Fibroblast of the aortic adventitia (primary cell): ENCODE measurements around the gene TMEM126A. TPM values are rescaled to one million over a fixed set of nuclear protein-coding genes. Genes with fewer than 3 reads are reported as not detected.
A peak's percentile ranks its signal among the peaks of the same experiment; 100 is the strongest.
"Not testable (repeated sequence)": the region's sequence is repeated elsewhere in the genome, so short reads cannot be mapped to it uniquely, and the experiment has no call there.

Experiments used
- DNase-seq: peaks from one replicate; pipeline ENCODE4 v3.0.0-alpha.2; 2010; ENCODE audit warnings: low read depth
- H3K4me3 ChIP-seq: 2 replicates; pipeline ENCODE4 v1.5.1; 2011; ENCODE audit warnings: low read depth, mild to moderate bottlenecking, control low read depth, low read length, moderate library complexity
- CTCF ChIP-seq: IDR thresholded peaks from 2 replicates; pipeline ENCODE4 v1.5.1; 2011; ENCODE audit warnings: mild to moderate bottlenecking, low read length, control low read depth, inconsistent platforms; ENCODE audit not compliant: insufficient read depth
- total RNA-seq: library from RNA; depleted of rRNA; stranded (reverse); fragments of >200 nt; gene quantifications from 2 replicates; pipeline ENCODE4 v1.2.3, GENCODE V29; 2012; ENCODE audit warnings: low replicate concordance

TMEM126A gene
- total RNA-seq, result 61.5 and 66.2 TPM in 2 replicates

- no peak for TF ChIP-seq CTCF
- peak; percentile 75 for DNase-seq
Measured at GRCh38 chr11:85647604-85648299, at the start of gene TMEM126A. Gene TMEM126A (plus strand): TSS chr11:85647967. CDS start chr11:85650256, 2,289 bp downstream.

GRCh38 chr11:85599083-85599482, 48.7 kb upstream of the TMEM126A start:
- no peak for DNase-seq
- no peak overlapping the region for H3K4me3 ChIP-seq
- TF ChIP-seq CTCF, result no peak

More at GRCh38 chr11:85647604-85648299, at the start of gene TMEM126A:
- peak within 1 kb of the TSS; percentile 89 for H3K4me3 ChIP-seq

GRCh38 chr11:85602526-85603213, 45.1 kb upstream of the TMEM126A start:
- H3K4me3 ChIP-seq, result no peak overlapping the region
- peak; percentile 4 for DNase-seq
- TF ChIP-seq CTCF, result no peak

- no peak overlapping the region for H3K4me3 ChIP-seq
- TF ChIP-seq CTCF, result no peak
- DNase-seq, result no peak
Measured at GRCh38 chr11:85603220-85603619, 44.5 kb upstream of the TMEM126A start.

GRCh38 chr11:85606237-85606636, 41.5 kb upstream of the TMEM126A start:
- DNase-seq, result not testable (repeated sequence)

GRCh38 chr11:85608621-85609020, 39.1 kb upstream of the TMEM126A start:
- not testable (repeated sequence) for DNase-seq, H3K4me3 ChIP-seq

More at GRCh38 chr11:85606237-85606636, 41.5 kb upstream of the TMEM126A start:
- not testable (repeated sequence) for H3K4me3 ChIP-seq

GRCh38 chr11:85609286-85609685, 38.5 kb upstream of the TMEM126A start:
- H3K4me3 ChIP-seq, DNase-seq: not testable (repeated sequence)

- not testable (repeated sequence) for DNase-seq
Measured at GRCh38 chr11:85611643-85612042, 36.1 kb upstream of the TMEM126A start.

GRCh38 chr11:85619499-85619898, 28.3 kb upstream of the TMEM126A start:
- TF ChIP-seq CTCF, result no peak
- no peak overlapping the region for H3K4me3 ChIP-seq
- DNase-seq, result no peak

More at GRCh38 chr11:85611643-85612042, 36.1 kb upstream of the TMEM126A start:
- H3K4me3 ChIP-seq, result not testable (repeated sequence)
